ENCODE results near the gene FMN1. TPM values are rescaled to one million over a fixed set of nuclear protein-coding genes. Genes with fewer than 3 reads are reported as not detected.

FMN1 gene
- total RNA-seq, 1 experiment from 2014 or later: 2.4 TPM

DNA sequence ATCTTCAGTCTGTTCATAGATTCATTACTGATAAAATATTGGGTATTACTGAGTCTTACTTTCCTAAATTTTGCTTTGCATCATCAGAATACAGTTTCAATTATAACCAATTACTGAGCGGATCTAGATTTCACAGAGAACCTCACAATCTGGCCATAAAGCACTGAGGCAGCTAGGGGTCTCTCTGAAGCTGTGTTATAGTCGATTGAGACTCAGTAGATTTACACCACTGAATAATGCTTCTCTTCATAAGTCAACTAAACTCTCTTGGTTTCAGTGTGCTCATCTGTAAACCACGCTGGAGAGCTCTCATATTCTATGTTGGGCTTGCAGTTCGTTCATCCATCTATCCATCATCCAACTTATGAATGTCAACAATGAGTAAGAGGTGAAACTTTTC lies 296.1 kb downstream of the FMN1 start:
- H2AFZ ChIP-seq (ENCODE audit: low read length): no peak overlapping the region
- H3K9ac ChIP-seq (ENCODE audit: low read length): no peak overlapping the region
- no peak overlapping the region for H3K4me3 ChIP-seq (ENCODE audit: low read length)
- no peak overlapping the region for H3K4me2 ChIP-seq (ENCODE audit: low read length)
- H3K36me3 ChIP-seq (ENCODE audit: low read depth, low read length): no peaks in the 10 kb centered on the region
- intact Hi-C loops (cut with micrococcal nuclease): no loop called here
- no peaks in the 10 kb centered on the region for H3F3A ChIP-seq (ENCODE audit: low read length, unreplicated experiment)
- ATAC-seq: no peak
- no peaks in the 10 kb centered on the region for H3K9me2 ChIP-seq (replicated peaks; ENCODE audit: low read length)
- TF ChIP-seq EZH2 (IDR thresholded peaks at IDR 0.05; ENCODE audit: low read length, unreplicated experiment): no peak
- no peak for TF ChIP-seq EZH2phosphoT487 (IDR thresholded peaks at IDR 0.05; ENCODE audit: borderline replicate concordance, low read length)
- TF ChIP-seq, protein P1, sequence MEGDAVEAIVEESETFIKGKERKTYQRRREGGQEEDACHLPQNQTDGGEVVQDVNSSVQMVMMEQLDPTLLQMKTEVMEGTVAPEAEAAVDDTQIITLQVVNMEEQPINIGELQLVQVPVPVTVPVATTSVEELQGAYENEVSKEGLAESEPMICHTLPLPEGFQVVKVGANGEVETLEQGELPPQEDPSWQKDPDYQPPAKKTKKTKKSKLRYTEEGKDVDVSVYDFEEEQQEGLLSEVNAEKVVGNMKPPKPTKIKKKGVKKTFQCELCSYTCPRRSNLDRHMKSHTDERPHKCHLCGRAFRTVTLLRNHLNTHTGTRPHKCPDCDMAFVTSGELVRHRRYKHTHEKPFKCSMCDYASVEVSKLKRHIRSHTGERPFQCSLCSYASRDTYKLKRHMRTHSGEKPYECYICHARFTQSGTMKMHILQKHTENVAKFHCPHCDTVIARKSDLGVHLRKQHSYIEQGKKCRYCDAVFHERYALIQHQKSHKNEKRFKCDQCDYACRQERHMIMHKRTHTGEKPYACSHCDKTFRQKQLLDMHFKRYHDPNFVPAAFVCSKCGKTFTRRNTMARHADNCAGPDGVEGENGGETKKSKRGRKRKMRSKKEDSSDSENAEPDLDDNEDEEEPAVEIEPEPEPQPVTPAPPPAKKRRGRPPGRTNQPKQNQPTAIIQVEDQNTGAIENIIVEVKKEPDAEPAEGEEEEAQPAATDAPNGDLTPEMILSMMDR (conservative IDR thresholded peaks at IDR 0.05; ENCODE audit: low read depth, low read length): no peak
- POLR2A ChIA-PET (ENCODE audit: unreplicated experiment): no interaction called here
- H3K27ac ChIP-seq (ENCODE audit: low read length): no peak overlapping the region
- peaks cover 6% of the 10 kb centered on the region; the same call in 1 of the 2 replicates for H3K4me1 ChIP-seq (ENCODE audit: insufficient read depth, low read length)
- DNase-seq: peak; percentile 25
- H3K27me3 ChIP-seq (ENCODE audit: low read length): no peaks in the 10 kb centered on the region
- H3K79me2 ChIP-seq (ENCODE audit: low read length): no peaks in the 10 kb centered on the region
- CTCF ChIA-PET: no interaction called here
- no TSS peak for BruUV-seq (replicated peaks)
- no peaks in the 10 kb centered on the region for H3K9me3 ChIP-seq (ENCODE audit: low read length)
- no peaks in the 10 kb centered on the region for H4K20me1 ChIP-seq (ENCODE audit: low read length)

DNA sequence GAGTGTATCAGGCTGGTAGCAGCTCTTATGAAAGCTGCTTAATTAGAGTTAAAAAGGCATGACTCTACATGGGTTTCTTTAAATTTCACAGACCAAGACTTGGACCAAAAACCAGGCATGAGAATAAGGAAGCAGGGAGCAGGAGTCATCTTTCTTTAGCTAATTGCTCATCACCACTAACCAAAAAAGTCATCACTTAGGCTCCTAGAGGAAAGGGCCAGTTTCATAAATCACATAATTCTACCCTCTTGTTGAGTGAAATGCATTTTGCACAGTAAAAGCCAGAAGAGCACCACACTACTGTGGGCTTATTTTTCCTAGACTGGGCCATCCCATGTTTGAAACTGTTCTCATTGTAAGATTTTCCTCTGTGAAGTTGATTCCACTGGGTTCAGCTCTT lies 301.1 kb downstream of the FMN1 start:
- Histone ChIP-seq H2AFZ (ENCODE audit: low read length) (no peak overlapping the region), H3K9me2 (replicated peaks; ENCODE audit: low read length) (no peaks in the 10 kb centered on the region), H3F3A (ENCODE audit: low read length, unreplicated experiment) (no peaks in the 10 kb centered on the region), H3K4me3 (ENCODE audit: low read length) (no peak overlapping the region), H3K4me2 (ENCODE audit: low read length) (no peak overlapping the region), H3K9ac (ENCODE audit: low read length) (no peak overlapping the region), H3K27ac (ENCODE audit: low read length) (no peak overlapping the region), H3K9me3 (ENCODE audit: low read length) (no peaks in the 10 kb centered on the region), H3K27me3 (ENCODE audit: low read length) (no peaks in the 10 kb centered on the region), H4K20me1 (ENCODE audit: low read length) (no peaks in the 10 kb centered on the region), H3K79me2 (ENCODE audit: low read length) (no peaks in the 10 kb centered on the region), H3K4me1 (ENCODE audit: insufficient read depth, low read length) (peaks cover 1% of the 10 kb centered on the region; the same call in 1 of the 2 replicates), H3K36me3 (ENCODE audit: low read depth, low read length) (no peaks in the 10 kb centered on the region)
- ChIA-PET POLR2A (ENCODE audit: unreplicated experiment) (no interaction called here), CTCF (no interaction called here)
- DNase-seq: no peak
- intact Hi-C loops (cut with micrococcal nuclease): no loop called here
- ATAC-seq: no peak
- BruUV-seq (replicated peaks): no TSS peak
- no peak for TF ChIP-seq EZH2 (IDR thresholded peaks at IDR 0.05; ENCODE audit: low read length, unreplicated experiment)
- TF ChIP-seq, protein P1 (conservative IDR thresholded peaks at IDR 0.05; ENCODE audit: low read depth, low read length): no peak
- TF ChIP-seq EZH2phosphoT487 (IDR thresholded peaks at IDR 0.05; ENCODE audit: borderline replicate concordance, low read length): no peak

DNA sequence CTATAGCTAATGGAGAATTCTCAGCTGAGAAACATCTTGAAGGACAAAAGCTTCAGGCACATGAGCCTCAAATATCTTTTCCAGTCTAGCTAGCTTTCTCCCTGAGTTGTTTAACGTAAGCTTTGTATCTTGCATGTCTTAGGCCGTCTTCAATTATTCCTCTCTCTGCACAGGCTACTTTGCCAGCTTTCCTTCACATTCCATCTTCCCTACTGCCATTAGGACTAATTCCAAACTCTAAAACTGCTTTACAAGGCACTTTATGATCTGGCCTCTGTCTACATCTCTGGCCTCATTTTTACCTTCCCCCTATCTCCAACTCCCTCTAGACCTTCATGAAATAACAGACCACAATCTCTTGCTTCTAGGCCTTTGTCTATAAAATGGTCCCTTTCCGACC lies 305.3 kb downstream of the FMN1 start:
- ChIA-PET POLR2A (ENCODE audit: unreplicated experiment) (interaction anchor here (0.6 kb wide), 1 partner anchor 384 kb away, joined by 6 read pairs; no protein-coding TSS in a partner anchor), CTCF (interaction anchor here (0.7 kb wide), 1 partner anchor 20 kb away, joined by 4 read pairs; no protein-coding TSS in a partner anchor)
- TF ChIP-seq EZH2phosphoT487 (IDR thresholded peaks at IDR 0.05; ENCODE audit: borderline replicate concordance, low read length) (no peak), EZH2 (IDR thresholded peaks at IDR 0.05; ENCODE audit: low read length, unreplicated experiment) (no peak)
- TF ChIP-seq, protein P1 (conservative IDR thresholded peaks at IDR 0.05; ENCODE audit: low read depth, low read length): no peak
- H3K9me2 ChIP-seq (replicated peaks; ENCODE audit: low read length): no peaks in the 10 kb centered on the region
- H3K9me3 ChIP-seq (ENCODE audit: low read length): no peaks in the 10 kb centered on the region
- no peaks in the 10 kb centered on the region for H4K20me1 ChIP-seq (ENCODE audit: low read length)
- H3K27me3 ChIP-seq (ENCODE audit: low read length): no peaks in the 10 kb centered on the region
- no peak overlapping the region for H2AFZ ChIP-seq (ENCODE audit: low read length)
- no peaks in the 10 kb centered on the region for H3K36me3 ChIP-seq (ENCODE audit: low read depth, low read length)
- ATAC-seq: no peak
- BruUV-seq (replicated peaks): no TSS peak
- no peak overlapping the region for H3K27ac ChIP-seq (ENCODE audit: low read length)
- intact Hi-C loops (cut with micrococcal nuclease): no loop called here
- no peak overlapping the region for H3K4me3 ChIP-seq (ENCODE audit: low read length)
- no peak overlapping the region for H3K4me2 ChIP-seq (ENCODE audit: low read length)
- H3K9ac ChIP-seq (ENCODE audit: low read length): no peak overlapping the region
- no peaks in the 10 kb centered on the region for H3K79me2 ChIP-seq (ENCODE audit: low read length)
- DNase-seq: no peak
- H3F3A ChIP-seq (ENCODE audit: low read length, unreplicated experiment): no peaks in the 10 kb centered on the region
- no peaks in the 10 kb centered on the region for H3K4me1 ChIP-seq (ENCODE audit: insufficient read depth, low read length)

Measured in PC-3 (cell line).